Endometrium (tissue), 2 donors: ENCODE measurements around the gene CCDC6.
"Not testable (repeated sequence)": the region's sequence is repeated elsewhere in the genome, so short reads cannot be mapped to it uniquely, and the experiment has no call there.

Experiments used
- FAIRE-seq: peaks from 2 replicates; lab custom pipeline; 2012; peaks lifted over from hg19 to GRCh38; lab: Jason Lieb, UNC
- donor health status: control.
- donor health status: control.

The CCDC6 gene

DNA sequence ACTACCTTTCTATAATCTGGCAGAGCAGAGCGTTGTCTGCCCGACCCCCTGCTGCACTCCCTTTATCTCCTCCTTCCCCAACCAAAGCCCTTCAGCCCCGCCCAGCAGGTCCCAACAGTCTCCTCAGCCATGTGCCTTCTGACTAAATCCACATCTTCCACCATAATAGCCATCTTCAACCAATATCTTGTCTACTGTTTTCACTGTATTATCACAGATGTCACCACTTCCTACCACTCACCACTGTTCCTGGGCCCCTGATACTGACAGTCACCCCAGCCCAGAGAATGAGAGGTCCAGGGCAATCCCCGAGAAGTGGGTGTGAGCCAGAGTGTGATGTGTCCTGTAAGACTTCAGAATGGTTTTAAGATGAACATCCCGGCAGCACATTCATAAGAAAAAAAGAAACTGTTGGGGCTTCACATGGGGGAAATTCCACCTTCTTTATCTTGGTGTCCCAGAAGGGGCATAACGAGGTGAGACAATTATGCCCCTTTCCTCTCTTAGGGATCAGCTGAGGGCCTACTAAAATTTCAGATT lies 25.3 kb downstream of the CCDC6 start:
- no peak for FAIRE-seq

DNA sequence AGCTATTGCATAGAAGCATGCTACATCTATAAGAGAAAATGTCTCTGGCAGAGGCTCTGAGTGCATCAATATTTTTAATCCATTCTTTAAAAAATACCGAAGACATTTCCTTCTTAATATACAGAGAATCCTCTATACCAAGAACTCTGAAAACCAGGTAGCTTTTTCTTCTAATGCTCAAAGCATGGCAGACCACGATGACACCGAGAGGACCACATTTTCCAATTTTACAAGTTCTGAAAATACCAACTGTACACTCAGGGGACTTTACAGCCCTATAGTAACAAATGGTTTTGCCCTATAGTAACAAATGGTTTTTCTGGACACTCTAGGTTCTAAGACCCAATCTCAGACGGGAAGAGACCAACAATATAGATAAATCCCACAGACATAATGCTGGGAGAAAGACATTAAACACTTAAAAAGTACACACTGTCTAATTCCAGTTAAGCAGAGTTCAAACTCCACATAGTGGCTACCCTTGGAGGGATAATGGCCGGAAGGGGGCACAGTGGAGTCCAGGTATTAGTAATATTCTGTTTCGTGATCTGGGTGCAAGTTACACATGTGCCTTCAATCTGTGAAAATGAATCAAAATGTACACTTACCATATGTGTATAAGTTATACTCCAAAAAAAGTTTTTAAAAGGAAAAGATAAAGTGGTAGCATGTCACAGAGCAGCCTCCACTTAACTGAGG lies 26.2 kb downstream of the CCDC6 start:
- FAIRE-seq = no peak

- FAIRE-seq = no peak
Observed at GRCh38 chr10:59879363-59879913, 26.9 kb downstream of the CCDC6 start.

DNA sequence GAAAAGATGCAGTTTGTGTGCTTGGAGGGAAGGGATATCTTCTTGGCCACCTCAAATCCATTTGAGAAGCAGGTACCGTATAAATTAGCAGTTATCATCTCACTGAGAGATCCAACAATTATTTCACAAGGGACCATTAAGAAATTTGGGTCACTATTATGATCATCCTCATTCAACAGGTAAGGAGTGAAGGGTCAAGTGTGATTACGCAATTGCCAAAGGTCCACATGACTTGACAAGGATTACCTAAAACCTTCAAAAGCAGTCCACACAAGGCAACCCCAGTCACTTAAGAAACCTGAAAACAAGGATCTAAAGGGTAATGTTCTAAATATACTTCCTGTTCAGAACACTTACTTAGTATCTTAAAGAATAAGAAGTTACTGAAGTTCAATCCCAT lies 27.4 kb downstream of the CCDC6 start:
- FAIRE-seq = no peak

- no peak for FAIRE-seq
Observed at GRCh38 chr10:59878289-59878688, 28.1 kb downstream of the CCDC6 start.

DNA sequence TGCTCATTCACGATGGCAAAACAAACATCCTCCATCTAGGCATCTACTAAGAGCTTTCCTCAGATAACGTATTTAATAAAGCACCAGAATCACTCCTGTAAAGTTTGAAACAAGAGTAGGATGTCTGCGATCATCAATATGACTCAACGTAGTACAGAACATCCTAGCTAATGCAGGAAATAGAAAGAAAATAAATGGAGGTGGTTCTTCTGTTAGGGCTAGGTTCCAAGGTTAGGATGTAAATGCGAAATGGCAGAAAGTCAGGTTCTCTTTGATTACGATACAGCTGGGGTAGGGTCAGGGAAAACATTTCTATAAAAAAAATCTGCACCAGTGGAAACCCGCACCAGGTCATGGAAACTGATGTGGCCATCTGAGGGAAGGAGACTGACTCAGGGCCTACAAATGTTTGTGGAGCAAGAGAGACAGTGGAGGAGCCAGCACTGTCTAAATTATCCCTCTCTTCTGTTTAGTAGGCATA lies 29.1 kb downstream of the CCDC6 start:
- FAIRE-seq = no peak

DNA sequence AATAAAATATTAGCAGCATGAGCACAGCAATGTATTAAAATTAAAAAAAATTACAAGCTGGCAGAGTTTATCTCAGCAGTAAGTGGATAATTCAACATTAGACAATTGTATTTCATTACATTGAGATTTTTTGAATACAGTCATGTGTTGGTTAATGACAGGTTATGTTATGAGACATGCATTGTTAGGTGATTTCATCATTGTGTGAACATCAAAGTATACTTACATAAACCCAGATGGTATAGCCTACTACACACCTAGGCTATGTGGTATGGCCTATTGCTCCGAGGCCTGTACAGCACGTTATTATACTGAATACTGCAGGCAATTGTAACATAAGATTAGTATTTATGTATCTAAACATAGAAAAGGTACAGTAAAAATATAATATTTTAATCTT lies 29.7 kb downstream of the CCDC6 start:
- FAIRE-seq = no peak

- FAIRE-seq = not testable (repeated sequence)
Observed at GRCh38 chr10:59876208-59876607, 30.1 kb downstream of the CCDC6 start.

DNA sequence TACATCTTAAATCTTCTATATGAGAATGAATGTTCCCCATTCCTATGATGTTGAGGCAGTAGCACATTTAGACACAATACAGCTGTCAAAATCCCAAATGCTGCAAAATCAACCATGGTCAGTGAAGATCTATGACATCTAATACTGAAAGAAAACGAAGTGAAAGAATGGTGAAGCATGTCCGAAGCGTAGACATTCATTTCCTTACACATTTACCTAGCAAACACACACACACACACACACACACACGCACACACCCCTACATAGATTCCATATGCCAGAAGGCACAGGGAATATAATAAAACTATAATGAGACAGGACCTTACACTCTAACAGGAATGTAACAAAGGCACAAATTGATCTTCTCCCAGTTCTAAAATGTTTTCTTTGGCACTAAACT lies 32.5 kb downstream of the CCDC6 start:
- FAIRE-seq = no peak

GRCh38 chr10:59872892-59873463 lies 33.4 kb downstream of the CCDC6 start:
- FAIRE-seq = no peak

DNA sequence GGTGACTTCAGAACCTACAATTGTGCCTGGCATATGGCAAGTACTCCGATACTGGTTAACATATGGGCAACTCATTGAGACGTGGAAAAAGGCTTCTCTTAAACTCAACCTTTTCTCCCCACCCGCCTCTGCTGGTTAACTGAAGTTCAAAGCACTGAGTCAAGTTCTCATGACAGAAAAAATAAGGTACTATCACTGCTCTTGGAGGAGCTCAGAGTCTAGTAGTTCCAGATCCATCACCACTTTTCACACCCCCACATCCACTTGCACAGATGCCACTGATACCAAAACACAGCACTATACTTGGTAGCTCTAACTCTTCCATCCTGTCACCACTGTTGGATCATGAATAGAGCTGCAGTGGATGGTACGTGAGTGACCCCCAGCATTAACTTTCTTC lies 36.2 kb downstream of the CCDC6 start:
- FAIRE-seq = no peak

GRCh38 chr10:59869594-59869940 lies 36.8 kb downstream of the CCDC6 start:
- no peak for FAIRE-seq

DNA sequence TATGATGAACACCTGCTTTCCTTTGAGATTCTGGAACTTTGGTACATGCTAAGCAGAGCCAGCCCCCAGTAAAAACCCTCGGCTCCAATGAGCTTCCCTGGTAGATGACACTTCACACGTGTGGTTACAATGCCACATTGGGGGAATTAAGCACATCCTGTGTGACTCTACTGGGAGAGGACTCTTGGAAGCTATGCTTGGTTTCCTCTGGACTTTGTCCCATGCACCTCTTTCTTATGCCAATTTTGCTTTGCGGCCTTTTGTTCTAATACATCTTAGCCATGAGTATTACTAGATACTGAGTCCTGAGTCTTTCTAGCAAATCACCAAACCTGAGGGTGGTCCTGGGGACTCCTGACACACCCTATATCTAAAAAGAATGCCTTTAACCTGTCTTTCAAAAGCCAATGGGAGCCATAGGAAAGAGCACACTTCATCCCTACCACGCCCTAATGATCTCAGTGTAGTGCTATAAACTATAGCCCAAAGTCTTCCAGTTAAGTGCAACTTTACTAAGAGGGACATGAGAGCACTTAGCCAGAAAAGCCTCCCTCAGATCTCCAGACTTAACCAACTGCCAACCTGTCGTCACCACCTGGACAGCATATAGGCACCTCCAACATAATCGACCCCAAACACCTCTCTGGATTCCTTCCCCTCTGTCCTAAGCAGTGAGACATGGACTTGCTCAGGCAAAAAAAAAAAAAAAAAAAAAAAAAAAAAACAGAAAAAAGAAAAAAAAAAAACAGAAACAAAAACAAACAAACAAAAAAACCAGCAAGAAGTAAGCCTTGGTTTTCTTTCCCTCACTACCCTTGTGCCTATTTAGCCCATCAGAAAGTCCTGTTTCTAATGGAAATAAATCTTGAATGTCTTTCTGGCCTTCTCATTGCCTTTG lies 37.4 kb downstream of the CCDC6 start:
- FAIRE-seq = no peak

GRCh38 chr10:59867590-59867989 lies 38.8 kb downstream of the CCDC6 start:
- no peak for FAIRE-seq

GRCh38 chr10:59865101-59865500 lies 41.3 kb downstream of the CCDC6 start:
- no peak for FAIRE-seq

GRCh38 chr10:59864141-59864962 lies 42.0 kb downstream of the CCDC6 start:
- FAIRE-seq = no peak

DNA sequence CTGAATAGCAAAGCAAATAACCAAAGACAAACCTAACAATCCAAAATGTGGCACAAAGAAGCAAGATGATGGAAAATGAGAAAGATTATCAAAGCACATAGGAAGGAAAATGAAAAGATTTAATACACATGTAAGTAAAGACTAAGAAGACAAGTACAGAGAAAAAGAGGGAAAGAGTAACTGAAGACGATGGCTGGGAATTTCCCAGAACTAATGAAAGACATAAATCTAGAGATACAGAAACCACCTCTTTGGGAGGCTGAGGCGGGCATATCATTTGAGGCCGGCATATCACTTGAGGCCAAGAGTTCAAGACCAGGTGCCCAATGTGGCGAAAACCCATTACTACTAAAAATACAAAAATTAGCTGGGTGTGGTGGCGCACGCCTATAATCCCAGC lies 46.8 kb downstream of the CCDC6 start:
- no peak for FAIRE-seq

GRCh38 chr10:59857921-59858320 lies 48.4 kb downstream of the CCDC6 start:
- no peak for FAIRE-seq

- FAIRE-seq = no peak
Observed at GRCh38 chr10:59857049-59857448, 49.3 kb downstream of the CCDC6 start.

DNA sequence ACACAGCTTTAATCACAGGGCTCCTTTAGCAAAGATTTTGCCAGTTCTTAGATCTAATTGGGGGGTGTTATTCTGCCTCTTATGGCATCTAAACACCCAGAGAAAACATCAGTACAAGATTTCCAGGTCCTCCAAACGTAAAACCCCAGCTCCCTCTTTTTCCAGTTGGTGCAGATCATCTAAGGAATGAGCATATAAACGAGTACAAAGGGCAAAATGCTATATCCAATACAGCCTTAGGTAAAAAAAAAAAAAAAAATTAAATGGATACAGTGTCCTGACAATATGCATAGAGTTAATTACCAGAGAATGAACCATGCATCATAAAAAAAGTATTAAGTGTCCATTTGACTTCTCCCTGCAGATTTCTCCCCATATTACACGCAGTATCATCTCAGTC lies 50.3 kb downstream of the CCDC6 start:
- FAIRE-seq = no peak

DNA sequence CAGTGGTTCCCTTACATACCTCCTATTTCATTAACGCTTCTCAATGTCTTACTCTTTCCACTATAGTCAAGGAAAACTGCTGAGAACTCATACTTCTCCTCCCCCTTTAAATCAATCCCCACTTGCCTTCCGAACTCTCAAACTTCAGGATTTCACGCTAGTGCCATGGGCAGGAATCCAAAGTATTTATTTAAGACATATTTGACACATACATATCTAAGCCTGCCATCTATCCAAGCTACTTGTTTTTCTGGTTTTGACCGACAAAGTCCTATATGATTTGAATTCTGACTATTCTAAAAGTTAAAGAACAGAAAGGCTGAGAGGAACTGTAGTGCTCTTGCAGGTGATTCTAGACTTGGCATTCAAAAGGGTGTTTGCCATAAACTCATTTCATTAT lies 51.8 kb downstream of the CCDC6 start:
- FAIRE-seq = no peak

GRCh38 chr10:59852670-59853069 lies 53.7 kb downstream of the CCDC6 start:
- no peak for FAIRE-seq
